PFSK-1 (cell line): ENCODE results near the gene MTFR2.

Experiments used
- POLR2AphosphoS5 ChIP-seq: IDR thresholded peaks from 2 replicates; pipeline ENCODE4 v1.6.1; 2012; ENCODE audit warnings: low read depth, mild to moderate bottlenecking, control low read depth, low read length, moderate library complexity
- REST ChIP-seq, 2 experiments: IDR thresholded peaks; 2 replicates each; pipeline versions ENCODE4 v1.6.1 to v1.8.0; 2011 to 2012; ENCODE audit warnings: low read depth in 2 of 2, low read length in 2 of 2, control low read depth in 1 of 2, inconsistent platforms in 1 of 2, mild to moderate bottlenecking in 1 of 2, moderate library complexity in 1 of 2; ENCODE audit not compliant: insufficient read depth in 1 of 2
- TAF1 ChIP-seq: IDR thresholded peaks from 2 replicates; pipeline ENCODE4 v1.6.1; 2012; ENCODE audit warnings: low read length, control low read depth, borderline replicate concordance; ENCODE audit not compliant: insufficient read depth

- TF ChIP-seq TAF1 (no peak), POLR2AphosphoS5 (0 out of 2 replicates have a peak, but pooled peaks have one; percentile 6), REST (IDR thresholded peaks at IDR 0.05; ENCODE audit: insufficient read depth in 1 of 2, low read depth in 2 of 2, low read length in 2 of 2) (no peak)
Observed at GRCh38 chr6:136253734-136254133, 3.6 kb upstream of the MTFR2 start.
